Testis (tissue), 3 donors: ENCODE measurements around the gene ERO1B. TPM values are rescaled to one million over a fixed set of nuclear protein-coding genes. Genes with fewer than 3 reads are reported as not detected.

ENCODE experiments used
- DNase-seq: peaks from one replicate; pipeline ENCODE4 v3.0.0-alpha.2; 2019
- H3K27ac ChIP-seq, 2 donors: fragments of 200-600 bp; sonication (generic); one replicate each; pipeline ENCODE4 v1.5.1; 2019
- H3K27me3 ChIP-seq: fragments of 200-600 bp; sonication (generic); one replicate; pipeline ENCODE4 v1.5.1; 2019
- H3K36me3 ChIP-seq: fragments of 200-600 bp; sonication (generic); one replicate; pipeline ENCODE4 v1.5.1; 2017; ENCODE audit warnings: low read depth; ENCODE audit errors: missing control alignments
- H3K4me1 ChIP-seq: fragments of 200-600 bp; sonication (generic); one replicate; pipeline ENCODE4 v1.5.1; 2019
- H3K4me3 ChIP-seq, 2 donors: fragments of 200-600 bp; sonication (generic); one replicate each; pipeline ENCODE4 v1.5.1; 2017 to 2019
- H3K9me3 ChIP-seq: fragments of 200-600 bp; sonication (generic); one replicate; pipeline ENCODE4 v1.5.1; 2017
- POLR2A ChIP-seq: fragments of 450-650 bp; IDR thresholded peaks from one replicate; pipeline ENCODE4 v1.6.1; 2017; ENCODE audit warnings: antibody characterized with exemption, mild to moderate bottlenecking, moderate library complexity
- WGBS, 2 donors: methylation state at CpG; one replicate each; pipeline ENCODE4 v1.1.5; 2018; 5-methylcytosine and 5-hydroxymethylcytosine counted together
- intact Hi-C: fragments of 100-400 bp; cut with DNase I; formaldehyde crosslinking; loops from one replicate; pipeline ENCODE4 v1.15.1; 2023; ENCODE audit warnings: low total_unique reads
- polyA plus RNA-seq: library from polyadenylated mRNA; stranded (reverse); fragments of 350-450 nt; fragmentation: Illumina TruSeq; extraction: RNeasy Lipid Tissue Mini Kit (QIAGEN cat#74804); gene quantifications from one replicate; pipeline ENCODE4 v1.2.3, GENCODE V29; 2014; ENCODE audit warnings: low read depth, low replicate concordance; ENCODE audit not compliant: insufficient read depth
- total RNA-seq, 2 donors: library from RNA; depleted of rRNA; stranded (reverse); fragments of >200 nt; gene quantifications; one replicate each; pipeline ENCODE4 v1.2.3, GENCODE V29; 2016
- TF ChIP-seq, protein P1 (sequence below), 3 experiments: fragments of 450-650 bp in 2 of 3; fragments of 200-600 bp in 1 of 3; sonication (generic) in 1 of 3; IDR thresholded peaks; one replicate each; pipeline ENCODE4 v1.5.1; 2016 to 2019; ENCODE audit warnings: antibody characterized with exemption in 3 of 3, mild to moderate bottlenecking in 2 of 3, moderate library complexity in 1 of 3

ERO1B gene
- total and polyA plus RNA-seq, 3 donors from 2014 or later, result 16.2 to 53.8 (median 20.3) TPM

DNA sequence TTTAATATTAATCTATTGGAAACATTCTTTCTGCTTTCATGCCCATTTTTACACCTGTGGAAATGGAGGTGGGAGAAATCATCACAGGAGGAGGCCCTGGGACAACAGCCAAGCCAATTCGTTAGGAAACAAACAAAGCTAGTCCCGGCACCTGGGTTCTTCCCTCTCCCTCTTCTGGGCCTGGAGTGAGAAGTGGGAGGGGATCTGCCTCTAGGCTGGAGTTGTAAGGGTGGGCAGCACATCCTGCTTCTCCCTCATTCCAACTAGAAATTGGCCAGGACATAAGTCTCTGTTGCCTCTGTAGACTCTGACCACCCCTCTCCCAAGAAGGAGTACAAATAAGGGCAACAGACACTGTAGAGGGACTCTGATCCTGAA, 20.2 kb upstream of the ERO1B start:
- Histone ChIP-seq H3K27ac (no peak overlapping the region), H3K4me3 (no peak overlapping the region), H3K36me3 (no peaks in the 10 kb centered on the region), H3K9me3 (no peaks in the 10 kb centered on the region), H3K4me1 (no peaks in the 10 kb centered on the region), H3K27me3 (no peaks in the 10 kb centered on the region)
- DNase-seq, result no peak
- TF ChIP-seq, protein P1, sequence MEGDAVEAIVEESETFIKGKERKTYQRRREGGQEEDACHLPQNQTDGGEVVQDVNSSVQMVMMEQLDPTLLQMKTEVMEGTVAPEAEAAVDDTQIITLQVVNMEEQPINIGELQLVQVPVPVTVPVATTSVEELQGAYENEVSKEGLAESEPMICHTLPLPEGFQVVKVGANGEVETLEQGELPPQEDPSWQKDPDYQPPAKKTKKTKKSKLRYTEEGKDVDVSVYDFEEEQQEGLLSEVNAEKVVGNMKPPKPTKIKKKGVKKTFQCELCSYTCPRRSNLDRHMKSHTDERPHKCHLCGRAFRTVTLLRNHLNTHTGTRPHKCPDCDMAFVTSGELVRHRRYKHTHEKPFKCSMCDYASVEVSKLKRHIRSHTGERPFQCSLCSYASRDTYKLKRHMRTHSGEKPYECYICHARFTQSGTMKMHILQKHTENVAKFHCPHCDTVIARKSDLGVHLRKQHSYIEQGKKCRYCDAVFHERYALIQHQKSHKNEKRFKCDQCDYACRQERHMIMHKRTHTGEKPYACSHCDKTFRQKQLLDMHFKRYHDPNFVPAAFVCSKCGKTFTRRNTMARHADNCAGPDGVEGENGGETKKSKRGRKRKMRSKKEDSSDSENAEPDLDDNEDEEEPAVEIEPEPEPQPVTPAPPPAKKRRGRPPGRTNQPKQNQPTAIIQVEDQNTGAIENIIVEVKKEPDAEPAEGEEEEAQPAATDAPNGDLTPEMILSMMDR (IDR thresholded peaks at IDR 0.05), result no peak
- TF ChIP-seq POLR2A, result no peak
- 22 to 37% methylated on average over 2 of the region's 2 CpGs for WGBS, 2 donors
- intact Hi-C loops, result no loop called here

DNA sequence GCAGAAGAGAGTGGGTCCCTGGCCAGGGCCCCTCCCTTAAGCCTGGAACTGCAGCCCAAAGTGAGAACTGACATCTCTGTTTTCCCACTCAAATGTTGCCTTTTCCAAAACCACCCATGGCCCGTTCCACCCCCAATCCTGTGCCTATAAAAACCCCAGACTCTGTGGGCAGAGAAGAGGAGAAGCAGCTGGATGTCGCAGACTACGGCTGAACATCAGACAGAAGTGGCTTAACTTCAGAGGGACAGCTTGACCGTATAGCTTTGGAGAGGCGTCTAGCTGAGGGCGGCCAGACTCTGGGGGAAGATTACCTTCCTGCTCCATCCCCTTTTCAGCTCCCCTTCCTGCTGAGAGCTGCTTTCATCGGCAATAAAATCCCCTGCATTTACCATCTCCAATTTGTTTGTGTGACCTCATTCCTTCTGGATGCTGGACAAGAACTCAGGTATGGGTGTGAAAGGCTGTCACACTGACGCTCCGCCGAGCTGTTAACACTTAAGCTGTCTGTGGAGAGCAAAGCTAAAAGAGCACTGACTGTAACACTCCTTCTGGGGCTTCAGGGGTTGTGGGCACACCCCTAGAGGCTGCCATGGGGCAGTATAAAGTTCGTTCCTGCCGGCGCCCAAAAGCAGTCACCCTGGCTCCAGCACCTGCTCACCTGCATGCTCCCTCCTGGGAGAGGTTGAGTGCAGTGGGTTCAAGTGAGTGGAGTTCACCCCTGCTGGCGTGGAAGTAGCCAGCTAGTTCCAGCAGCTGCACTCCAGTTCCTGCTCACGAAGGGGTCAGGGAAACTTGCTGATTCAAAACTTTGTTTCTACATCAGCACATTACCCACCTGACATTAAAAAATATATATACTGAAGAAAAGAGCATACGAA, 19.6 kb upstream of the ERO1B start:
- TF ChIP-seq, protein P1 (IDR thresholded peaks at IDR 0.05), result no peak
- no peak for TF ChIP-seq POLR2A
- H3K4me1 ChIP-seq, result no peaks in the 10 kb centered on the region
- no peaks in the 10 kb centered on the region for H3K9me3 ChIP-seq
- H3K27me3 ChIP-seq, result no peaks in the 10 kb centered on the region
- H3K27ac ChIP-seq, result no peak overlapping the region
- WGBS, 2 donors, result 68 to 81% methylated on average over 16 of the region's 16 CpGs
- H3K36me3 ChIP-seq, result no peaks in the 10 kb centered on the region
- DNase-seq, result no peak
- intact Hi-C loops, result no loop called here
- H3K4me3 ChIP-seq, result no peak overlapping the region

DNA sequence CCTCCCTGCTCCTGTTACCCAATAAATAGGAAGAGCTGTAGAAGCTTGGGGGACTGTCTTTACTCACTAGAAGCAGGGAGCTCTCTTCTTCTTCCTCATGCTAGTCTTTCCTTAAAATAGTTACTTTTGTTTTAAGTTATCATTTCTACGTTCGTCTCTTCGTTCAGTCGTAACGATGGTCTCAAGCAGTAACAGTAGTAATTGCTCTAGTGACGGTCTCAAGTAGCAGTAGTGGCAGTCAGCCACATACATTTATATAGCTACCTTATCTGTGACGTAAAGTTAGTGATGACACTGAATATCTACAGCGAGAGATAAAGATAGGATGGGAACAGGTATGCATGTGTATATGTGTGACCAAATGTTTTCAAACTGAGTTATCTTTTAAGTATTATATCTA, 15.4 kb upstream of the ERO1B start:
- intact Hi-C loops, result no loop called here
- H3K27me3 ChIP-seq, result no peaks in the 10 kb centered on the region
- no peak overlapping the region for H3K4me3 ChIP-seq
- no peak for DNase-seq
- 71 to 79% methylated on average over 8 of the region's 8 CpGs for WGBS, 2 donors
- no peak overlapping the region for H3K27ac ChIP-seq
- H3K9me3 ChIP-seq, result no peaks in the 10 kb centered on the region
- H3K4me1 ChIP-seq, result no peaks in the 10 kb centered on the region
- no peaks in the 10 kb centered on the region for H3K36me3 ChIP-seq
- TF ChIP-seq POLR2A, result no peak
- TF ChIP-seq, protein P1 (IDR thresholded peaks at IDR 0.05), result no peak

DNA sequence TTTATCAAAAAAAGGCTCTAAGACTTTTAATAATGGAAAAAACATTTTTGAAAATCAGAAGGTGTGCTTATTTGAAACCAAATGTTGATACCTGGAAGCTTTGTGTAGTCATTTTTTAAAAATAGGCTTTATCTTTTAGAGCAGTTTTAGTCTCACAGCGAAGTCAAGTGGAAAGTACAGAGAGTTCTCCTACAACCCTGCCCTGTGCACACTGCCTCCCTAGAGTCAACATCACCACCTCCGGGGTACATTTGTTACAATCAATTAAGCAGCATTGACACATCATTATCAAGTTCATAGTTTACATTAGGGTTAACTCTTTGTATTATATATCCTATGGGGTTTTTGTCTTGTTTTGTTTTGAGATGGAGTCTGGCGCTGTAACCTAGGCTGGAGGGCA, 10.7 kb upstream of the ERO1B start:
- Histone ChIP-seq H3K4me3 (no peak overlapping the region), H3K27me3 (no peaks in the 10 kb centered on the region), H3K36me3 (no peaks in the 10 kb centered on the region), H3K27ac (no peak overlapping the region), H3K4me1 (no peaks in the 10 kb centered on the region), H3K9me3 (no peaks in the 10 kb centered on the region)
- TF ChIP-seq POLR2A, result no peak
- TF ChIP-seq, protein P1 (IDR thresholded peaks at IDR 0.05), result no peak
- intact Hi-C loops, result no loop called here
- no peak for DNase-seq
- WGBS, 2 donors, result 60 to 80% methylated on average over 3 of the region's 3 CpGs
